Loucy (cell line): Measurements from ENCODE around the gene FANK1.

Experiments used
- H2AFZ ChIP-seq: fragments of 200-600 bp; sonication (generic); 2 replicates; pipeline ENCODE4 v1.6.0; 2016; ENCODE audit warnings: antibody characterized with exemption, mild to moderate bottlenecking, low read length, moderate library complexity
- H3F3A ChIP-seq: fragments of 200-600 bp; 2 replicates; pipeline ENCODE4 v1.6.0; 2016; ENCODE audit warnings: antibody characterized with exemption, low read depth, mild to moderate bottlenecking
- H3K27me3 ChIP-seq: fragments of 200-600 bp; sonication (generic); 2 replicates; pipeline ENCODE4 v1.6.1; 2014; ENCODE audit warnings: low read length, mild to moderate bottlenecking; ENCODE audit not compliant: insufficient read depth, poor library complexity, severe bottlenecking
- H3K36me3 ChIP-seq: fragments of 200-600 bp; sonication (generic); 2 replicates; pipeline ENCODE4 v1.6.1; 2016; ENCODE audit warnings: low read length; ENCODE audit not compliant: insufficient read depth
- H3K4me1 ChIP-seq: fragments of 200-600 bp; sonication (generic); 2 replicates; pipeline ENCODE4 v1.5.1; 2014; ENCODE audit warnings: low read length, mild to moderate bottlenecking; ENCODE audit not compliant: insufficient read depth, poor library complexity, severe bottlenecking
- H3K4me2 ChIP-seq: fragments of 200-600 bp; sonication (generic); 2 replicates; pipeline ENCODE4 v1.6.0; 2014; ENCODE audit warnings: antibody characterized with exemption, low read length, low read depth, mild to moderate bottlenecking; ENCODE audit not compliant: poor library complexity, severe bottlenecking
- H3K4me3 ChIP-seq: fragments of 200-600 bp; sonication (generic); 2 replicates; pipeline ENCODE4 v1.5.1; 2014; ENCODE audit warnings: low read length, mild to moderate bottlenecking, mixed read lengths; ENCODE audit not compliant: poor library complexity, severe bottlenecking
- H3K79me2 ChIP-seq: fragments of 200-600 bp; sonication (generic); 2 replicates; pipeline ENCODE4 v1.6.1; 2014; ENCODE audit warnings: low read length; ENCODE audit not compliant: insufficient read depth
- H3K9ac ChIP-seq: fragments of 200-600 bp; sonication (generic); 2 replicates; pipeline ENCODE4 v1.6.0; 2014; ENCODE audit warnings: mild to moderate bottlenecking, low read depth, low read length, moderate library complexity; ENCODE audit not compliant: poor library complexity, severe bottlenecking
- H3K9me2 ChIP-seq: fragments of 200-600 bp; sonication (generic); replicated peaks from 2 replicates; pipeline ENCODE4 v1.6.1; 2016; ENCODE audit warnings: low read depth, low read length, mixed read lengths
- H3K9me3 ChIP-seq: fragments of 200-600 bp; sonication (generic); 2 replicates; pipeline ENCODE4 v1.6.1; 2014; ENCODE audit warnings: mild to moderate bottlenecking, antibody characterized with exemption, low read length, low read depth; ENCODE audit not compliant: insufficient read depth
- H4K20me1 ChIP-seq: fragments of 200-600 bp; sonication (generic); 2 replicates; pipeline ENCODE4 v1.6.0; 2014; ENCODE audit warnings: antibody characterized with exemption, low read length, mild to moderate bottlenecking; ENCODE audit not compliant: insufficient read depth, poor library complexity, severe bottlenecking
- EZH2phosphoT487 ChIP-seq: fragments of 200-600 bp; IDR thresholded peaks from 2 replicates; pipeline ENCODE4 v1.6.1; 2018; ENCODE audit warnings: antibody characterized with exemption, mild to moderate bottlenecking, moderate library complexity, borderline replicate concordance
- TF ChIP-seq, protein P1 (sequence below): fragments of 200-600 bp; sonication (generic); conservative IDR thresholded peaks from 2 replicates; pipeline ENCODE4 v1.5.1; 2014; ENCODE audit warnings: mild to moderate bottlenecking, antibody characterized with exemption, low read length

FANK1 gene

DNA sequence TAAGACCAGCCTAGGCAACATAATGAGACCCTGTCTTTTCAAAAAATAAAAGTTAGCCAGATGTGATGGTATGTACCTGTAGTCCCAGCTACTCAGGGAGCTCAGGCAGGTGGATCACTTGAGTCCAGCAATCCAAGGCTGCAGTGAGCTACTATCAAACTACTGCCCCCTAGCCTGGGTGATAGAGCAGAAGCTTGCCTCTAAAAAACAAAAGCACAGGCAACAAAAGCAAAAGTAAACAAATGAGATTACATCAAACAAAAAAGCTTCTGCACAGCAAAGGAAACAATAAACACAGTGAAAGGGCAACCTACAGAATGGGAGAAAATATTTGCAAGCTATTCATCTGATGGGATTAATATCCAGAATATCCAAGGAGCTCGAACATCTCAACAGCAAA, 65.4 kb downstream of the FANK1 start:
- Histone ChIP-seq H3K9me3 (no peaks in the 10 kb centered on the region), H3K27me3 (no peaks in the 10 kb centered on the region), H3K9me2 (no peaks in the 10 kb centered on the region), H3K79me2 (no peaks in the 10 kb centered on the region), H3F3A (no peaks in the 10 kb centered on the region), H4K20me1 (no peaks in the 10 kb centered on the region), H3K36me3 (no peaks in the 10 kb centered on the region), H3K9ac (no peak overlapping the region), H3K4me2 (no peak overlapping the region), H3K4me1 (no peaks in the 10 kb centered on the region), H2AFZ (no peak overlapping the region), H3K4me3 (no peak overlapping the region)
- TF ChIP-seq EZH2phosphoT487: no peak
- TF ChIP-seq, protein P1, sequence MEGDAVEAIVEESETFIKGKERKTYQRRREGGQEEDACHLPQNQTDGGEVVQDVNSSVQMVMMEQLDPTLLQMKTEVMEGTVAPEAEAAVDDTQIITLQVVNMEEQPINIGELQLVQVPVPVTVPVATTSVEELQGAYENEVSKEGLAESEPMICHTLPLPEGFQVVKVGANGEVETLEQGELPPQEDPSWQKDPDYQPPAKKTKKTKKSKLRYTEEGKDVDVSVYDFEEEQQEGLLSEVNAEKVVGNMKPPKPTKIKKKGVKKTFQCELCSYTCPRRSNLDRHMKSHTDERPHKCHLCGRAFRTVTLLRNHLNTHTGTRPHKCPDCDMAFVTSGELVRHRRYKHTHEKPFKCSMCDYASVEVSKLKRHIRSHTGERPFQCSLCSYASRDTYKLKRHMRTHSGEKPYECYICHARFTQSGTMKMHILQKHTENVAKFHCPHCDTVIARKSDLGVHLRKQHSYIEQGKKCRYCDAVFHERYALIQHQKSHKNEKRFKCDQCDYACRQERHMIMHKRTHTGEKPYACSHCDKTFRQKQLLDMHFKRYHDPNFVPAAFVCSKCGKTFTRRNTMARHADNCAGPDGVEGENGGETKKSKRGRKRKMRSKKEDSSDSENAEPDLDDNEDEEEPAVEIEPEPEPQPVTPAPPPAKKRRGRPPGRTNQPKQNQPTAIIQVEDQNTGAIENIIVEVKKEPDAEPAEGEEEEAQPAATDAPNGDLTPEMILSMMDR: no peak

DNA sequence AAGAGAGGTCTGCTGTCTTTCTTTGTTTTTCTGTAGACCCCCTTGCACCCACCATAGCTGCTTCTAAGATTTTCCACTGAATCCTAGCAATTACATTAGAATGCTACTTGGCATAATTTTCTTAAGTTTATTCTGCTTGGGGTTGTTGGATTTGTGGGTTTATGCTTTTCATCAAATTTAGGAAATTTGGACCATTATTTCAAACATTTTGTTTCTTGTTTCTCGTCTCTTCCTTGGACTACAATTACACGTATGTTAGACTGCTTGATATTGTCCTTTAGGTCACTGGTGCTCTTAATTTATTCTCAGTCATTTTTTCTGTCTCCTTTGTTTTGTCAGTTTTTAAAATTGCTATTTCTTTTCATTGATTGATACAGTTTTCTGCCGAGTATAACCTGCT, 65.8 kb downstream of the FANK1 start:
- Histone ChIP-seq H3K36me3 (no peaks in the 10 kb centered on the region), H3K79me2 (no peaks in the 10 kb centered on the region), H4K20me1 (no peaks in the 10 kb centered on the region), H3K4me3 (no peak overlapping the region), H3K9me2 (no peaks in the 10 kb centered on the region), H3K27me3 (no peaks in the 10 kb centered on the region), H3K9ac (no peak overlapping the region), H2AFZ (no peak overlapping the region), H3K9me3 (no peaks in the 10 kb centered on the region), H3K4me1 (no peaks in the 10 kb centered on the region), H3F3A (no peaks in the 10 kb centered on the region), H3K4me2 (no peak overlapping the region)
- no peak for TF ChIP-seq EZH2phosphoT487
- TF ChIP-seq, protein P1: no peak

DNA sequence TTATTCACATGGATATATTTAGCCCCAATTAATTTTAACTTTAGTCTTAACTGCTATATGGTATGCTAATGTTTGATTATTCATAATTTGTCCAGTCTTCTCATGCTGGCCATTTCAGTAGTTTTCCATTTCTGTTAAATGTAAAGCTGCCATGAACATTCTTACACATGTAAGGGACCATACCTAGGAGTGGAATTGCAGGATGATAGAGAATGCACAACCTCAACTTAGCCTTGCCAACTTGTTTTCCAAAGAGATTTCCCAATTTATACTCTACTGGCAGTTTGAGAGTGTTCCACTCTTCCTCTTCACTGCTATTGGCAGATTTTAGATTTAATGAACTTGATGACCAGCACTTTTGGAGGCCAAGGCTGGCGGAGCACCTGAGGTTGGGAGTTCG, 68.2 kb downstream of the FANK1 start:
- Histone ChIP-seq H3K4me2 (no peak overlapping the region), H3K9me3 (no peaks in the 10 kb centered on the region), H3K9me2 (no peaks in the 10 kb centered on the region), H3K79me2 (no peaks in the 10 kb centered on the region), H4K20me1 (no peaks in the 10 kb centered on the region), H3K4me3 (no peak overlapping the region), H3K4me1 (no peaks in the 10 kb centered on the region), H3K9ac (no peak overlapping the region), H3F3A (no peaks in the 10 kb centered on the region), H3K36me3 (no peaks in the 10 kb centered on the region), H2AFZ (no peak overlapping the region), H3K27me3 (no peaks in the 10 kb centered on the region)
- no peak for TF ChIP-seq EZH2phosphoT487
- TF ChIP-seq, protein P1: no peak
